K562 (cell line): ENCODE measurements around the gene IDUA. TPM values are rescaled to one million over a fixed set of nuclear protein-coding genes. Genes with fewer than 3 reads are reported as not detected.
A peak's percentile ranks its signal among the peaks of the same experiment; 100 is the strongest.

Source experiments
- BCL6 ChIP-seq: fragments of 250-450 bp; sonication (Bioruptor Pico); IDR thresholded peaks from 2 replicates; pipeline ENCODE4 v1.4.0; 2020
- CBX8 ChIP-seq: fragments of 200-600 bp; sonication (generic); IDR thresholded peaks from 2 replicates; pipeline ENCODE4 v1.6.1; 2012; ENCODE audit warnings: borderline replicate concordance, mixed run types, low read depth, mild to moderate bottlenecking, moderate library complexity, mixed read lengths, low read length, control low read depth, inconsistent platforms; ENCODE audit not compliant: poor library complexity, severe bottlenecking; ENCODE audit errors: extremely low read depth
- CEBPZ ChIP-seq: fragments of 150-350 bp; IDR thresholded peaks from 2 replicates; pipeline ENCODE4 v1.6.1; 2014; ENCODE audit warnings: low read depth, mild to moderate bottlenecking, low read length, borderline replicate concordance
- HOXB6 ChIP-seq: fragments of 250-450 bp; sonication (Bioruptor Pico); IDR thresholded peaks from 2 replicates; pipeline ENCODE4 v1.5.1; 2022; ENCODE audit warnings: mild to moderate bottlenecking, borderline replicate concordance
- MAFF ChIP-seq: IDR thresholded peaks from 2 replicates; pipeline ENCODE4 v1.6.1; 2012; ENCODE audit warnings: low read length, improper control_type of control experiment
- MEIS2 ChIP-seq: fragments of 450-650 bp; IDR thresholded peaks from 2 replicates; pipeline ENCODE4 v1.6.1; 2014; ENCODE audit warnings: mild to moderate bottlenecking; ENCODE audit not compliant: partially characterized antibody
- NBN ChIP-seq: fragments of 450-650 bp; IDR thresholded peaks from 2 replicates; pipeline ENCODE4 v1.6.1; 2016; ENCODE audit warnings: low read depth, mild to moderate bottlenecking
- TFAP4 ChIP-seq: sonication (generic); formaldehyde crosslinking; IDR thresholded peaks from 2 replicates; pipeline ENCODE4 v1.8.0; 2022; ENCODE audit warnings: missing genetic modification reagents, mild to moderate bottlenecking, moderate library complexity, borderline replicate concordance
- TGIF2 ChIP-seq: sonication (generic); formaldehyde crosslinking; IDR thresholded peaks from 2 replicates; pipeline ENCODE4 v1.8.1; 2022; ENCODE audit warnings: mild to moderate bottlenecking, missing genetic modification reagents, moderate library complexity
- USF2 ChIP-seq: sonication (generic); formaldehyde crosslinking; IDR thresholded peaks from 2 replicates; pipeline ENCODE4 v1.5.0; 2020; ENCODE audit warnings: missing genetic modification reagents
- ZBTB26 ChIP-seq: fragments of 450-650 bp; formaldehyde crosslinking; IDR thresholded peaks from 2 replicates; pipeline ENCODE4 v1.4.0; 2022; ENCODE audit warnings: missing genetic modification characterization
- ZHX1 ChIP-seq: fragments of 150-350 bp; conservative IDR thresholded peaks from 2 replicates; pipeline ENCODE4 v1.6.1; 2014; ENCODE audit warnings: low read length
- ZNF134 ChIP-seq: fragments of 250-450 bp; sonication (Bioruptor Pico); conservative IDR thresholded peaks from 2 replicates; pipeline ENCODE4 v1.4.0; 2020
- ZNF830 ChIP-seq: fragments of 250-450 bp; sonication (Bioruptor Pico); IDR thresholded peaks from 2 replicates; pipeline ENCODE4 v1.5.0; 2021; ENCODE audit warnings: mild to moderate bottlenecking
- polyA plus RNA-seq, 8 experiments: library from polyadenylated mRNA; depleted of rRNA in 4 of 8; stranded (reverse) in 5 of 8; unstranded in 3 of 8; fragments of >200 nt; fragmentation: Nextera tagmentation in 2 of 8; fragmentation: Illumina TruSeq in 1 of 8; extraction: Ambion mirVana in 2 of 8; extraction: Trizol in 1 of 8; gene quantifications; 2 replicates each; pipeline versions ENCODE4 v1.2.1 to v1.2.3, GENCODE V29; 2011 to 2014; ENCODE audit warnings: inconsistent platforms in 1 of 8, missing spikeins in 1 of 8
- total RNA-seq, 7 experiments: library from RNA; depleted of rRNA in 6 of 7; stranded (reverse); fragments of >200 nt in 6 of 7; fragmentation: Illumina TruSeq in 2 of 7; extraction: Trizol in 2 of 7; gene quantifications; 2 replicates each; pipeline versions ENCODE4 v1.2.1 to v1.2.3, GENCODE V29; 2011 to 2021; ENCODE audit warnings: low replicate concordance in 1 of 7

IDUA gene
- total and polyA plus RNA-seq, 9 of the 15 experiments (the other 6 are each of a cell fraction or from before 2014, with no cell fraction given): 0.04 to 16.1 (median 1.2) TPM

GRCh38 chr4:986879-987623 lies at the start of gene IDUA (continued):
- TF ChIP-seq USF2 (CRISPR knock-in tag) (peak; percentile 87), HOXB6 (CRISPR knock-in tag) (no peak), MAFF (no peak), MEIS2 (no peak), ZNF830 (CRISPR knock-in tag) (no peak), ZNF134 (CRISPR knock-in tag) (no peak), ZBTB26 (no peak), CEBPZ (no peak), BCL6 (CRISPR knock-in tag) (no peak), NBN (no peak), CBX8 (no peak), ZHX1 (no peak), TFAP4 (CRISPR knock-in tag) (peak; percentile 58; the same call in 1 of the 2 replicates), TGIF2 (peak; percentile 76; the same call in 1 of the 2 replicates)
